ENCODE data around the gene BAHCC1. TPM values are rescaled to one million over a fixed set of nuclear protein-coding genes. Genes with fewer than 3 reads are reported as not detected.

Gene BAHCC1
- total RNA-seq, 1 experiment from 2014 or later = 29.8 TPM

DNA sequence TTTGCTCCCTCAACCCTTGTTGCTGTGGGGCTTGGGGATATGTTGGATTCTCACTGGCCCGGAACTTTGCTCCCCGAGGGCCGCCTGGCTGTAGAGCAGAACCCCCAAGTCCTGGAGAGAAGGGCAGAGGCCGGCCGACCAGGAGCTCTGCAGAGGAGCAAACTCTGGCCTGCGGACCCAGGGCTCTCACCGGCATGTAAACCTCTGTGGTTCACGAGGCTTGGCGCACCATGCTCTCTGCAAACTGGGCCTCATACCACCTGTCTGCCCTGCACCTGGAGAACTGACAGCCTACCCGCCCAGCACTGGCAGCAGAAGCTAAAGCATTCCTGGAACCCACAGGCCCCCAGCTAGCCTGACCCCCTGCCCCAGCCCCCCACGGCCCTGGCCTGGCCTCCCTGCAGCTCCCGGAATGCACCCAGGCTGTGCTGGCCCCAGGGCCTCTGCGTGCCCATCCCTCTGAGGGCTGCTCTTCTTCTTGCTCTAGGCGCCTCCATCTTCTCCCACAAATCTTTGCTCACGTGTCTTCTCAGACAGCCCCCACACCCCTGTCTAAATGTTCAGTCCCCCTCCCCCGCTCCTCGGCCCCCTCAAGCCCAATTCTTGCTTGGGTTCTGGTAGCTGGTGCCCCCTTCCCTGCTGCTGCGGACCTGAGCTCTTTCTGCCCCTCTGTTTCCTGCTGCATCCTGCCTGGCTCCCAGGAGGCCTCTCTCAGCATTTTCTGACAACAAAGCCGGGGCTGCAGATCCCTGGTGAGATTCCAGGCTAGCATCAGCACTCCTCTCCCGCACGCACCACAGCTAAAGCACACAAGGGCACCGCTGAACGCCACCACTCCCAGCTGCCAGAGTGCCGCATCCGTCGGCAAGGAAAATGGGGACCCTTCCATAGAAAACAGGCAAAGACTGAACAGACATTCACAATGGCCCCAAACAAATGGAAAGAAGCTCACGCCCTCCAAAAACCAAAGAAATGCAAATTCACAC, 94.0 kb downstream of the BAHCC1 start:
- H3K4me3 Mint-ChIP-seq = peak overlapping the region; percentile 43
- TF ChIP-seq, protein P1, sequence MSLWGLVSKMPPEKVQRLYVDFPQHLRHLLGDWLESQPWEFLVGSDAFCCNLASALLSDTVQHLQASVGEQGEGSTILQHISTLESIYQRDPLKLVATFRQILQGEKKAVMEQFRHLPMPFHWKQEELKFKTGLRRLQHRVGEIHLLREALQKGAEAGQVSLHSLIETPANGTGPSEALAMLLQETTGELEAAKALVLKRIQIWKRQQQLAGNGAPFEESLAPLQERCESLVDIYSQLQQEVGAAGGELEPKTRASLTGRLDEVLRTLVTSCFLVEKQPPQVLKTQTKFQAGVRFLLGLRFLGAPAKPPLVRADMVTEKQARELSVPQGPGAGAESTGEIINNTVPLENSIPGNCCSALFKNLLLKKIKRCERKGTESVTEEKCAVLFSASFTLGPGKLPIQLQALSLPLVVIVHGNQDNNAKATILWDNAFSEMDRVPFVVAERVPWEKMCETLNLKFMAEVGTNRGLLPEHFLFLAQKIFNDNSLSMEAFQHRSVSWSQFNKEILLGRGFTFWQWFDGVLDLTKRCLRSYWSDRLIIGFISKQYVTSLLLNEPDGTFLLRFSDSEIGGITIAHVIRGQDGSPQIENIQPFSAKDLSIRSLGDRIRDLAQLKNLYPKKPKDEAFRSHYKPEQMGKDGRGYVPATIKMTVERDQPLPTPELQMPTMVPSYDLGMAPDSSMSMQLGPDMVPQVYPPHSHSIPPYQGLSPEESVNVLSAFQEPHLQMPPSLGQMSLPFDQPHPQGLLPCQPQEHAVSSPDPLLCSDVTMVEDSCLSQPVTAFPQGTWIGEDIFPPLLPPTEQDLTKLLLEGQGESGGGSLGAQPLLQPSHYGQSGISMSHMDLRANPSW (CRISPR knock-in tag; conservative IDR thresholded peaks at IDR 0.05; ENCODE audit: low read depth) = no peak
- peak; percentile 54; the same call in 1 of the 2 replicates for TF ChIP-seq ZNF423 (CRISPR knock-in tag; IDR thresholded peaks at IDR 0.05)
- no peak for TF ChIP-seq SOX15 (CRISPR knock-in tag; IDR thresholded peaks at IDR 0.05)
- TF ChIP-seq, protein P2, sequence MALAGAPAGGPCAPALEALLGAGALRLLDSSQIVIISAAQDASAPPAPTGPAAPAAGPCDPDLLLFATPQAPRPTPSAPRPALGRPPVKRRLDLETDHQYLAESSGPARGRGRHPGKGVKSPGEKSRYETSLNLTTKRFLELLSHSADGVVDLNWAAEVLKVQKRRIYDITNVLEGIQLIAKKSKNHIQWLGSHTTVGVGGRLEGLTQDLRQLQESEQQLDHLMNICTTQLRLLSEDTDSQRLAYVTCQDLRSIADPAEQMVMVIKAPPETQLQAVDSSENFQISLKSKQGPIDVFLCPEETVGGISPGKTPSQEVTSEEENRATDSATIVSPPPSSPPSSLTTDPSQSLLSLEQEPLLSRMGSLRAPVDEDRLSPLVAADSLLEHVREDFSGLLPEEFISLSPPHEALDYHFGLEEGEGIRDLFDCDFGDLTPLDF (CRISPR knock-in tag; IDR thresholded peaks at IDR 0.05) = no peak
- H3K4me1 Mint-ChIP-seq = peaks cover 33% of the 10 kb centered on the region
- ATAC-seq (peak; percentile 22), DNase-seq (ENCODE audit: low spot score) (no peak)
- no peaks in the 10 kb centered on the region for H3K36me3 Mint-ChIP-seq
- H3K9me3 Mint-ChIP-seq = no peaks in the 10 kb centered on the region
- H3K27me3 Mint-ChIP-seq (ENCODE audit: low read depth) = peaks cover 54% of the 10 kb centered on the region
- peak overlapping the region; percentile 77 for H3K27ac Mint-ChIP-seq
- ChIA-PET CTCF (interaction anchor here (0.5 to 1.8 kb wide), 13 partner anchors 15 to 316 kb away, joined by 3 to 10 read pairs (median 4); partner anchors contain the start of gene BAHCC1), POLR2A (interaction anchor here (0.6 to 4.1 kb wide), 6 partner anchors 13 to 95 kb away, joined by 3 to 38 read pairs (median 4); partner anchors contain the start of gene ACTG1)

DNA sequence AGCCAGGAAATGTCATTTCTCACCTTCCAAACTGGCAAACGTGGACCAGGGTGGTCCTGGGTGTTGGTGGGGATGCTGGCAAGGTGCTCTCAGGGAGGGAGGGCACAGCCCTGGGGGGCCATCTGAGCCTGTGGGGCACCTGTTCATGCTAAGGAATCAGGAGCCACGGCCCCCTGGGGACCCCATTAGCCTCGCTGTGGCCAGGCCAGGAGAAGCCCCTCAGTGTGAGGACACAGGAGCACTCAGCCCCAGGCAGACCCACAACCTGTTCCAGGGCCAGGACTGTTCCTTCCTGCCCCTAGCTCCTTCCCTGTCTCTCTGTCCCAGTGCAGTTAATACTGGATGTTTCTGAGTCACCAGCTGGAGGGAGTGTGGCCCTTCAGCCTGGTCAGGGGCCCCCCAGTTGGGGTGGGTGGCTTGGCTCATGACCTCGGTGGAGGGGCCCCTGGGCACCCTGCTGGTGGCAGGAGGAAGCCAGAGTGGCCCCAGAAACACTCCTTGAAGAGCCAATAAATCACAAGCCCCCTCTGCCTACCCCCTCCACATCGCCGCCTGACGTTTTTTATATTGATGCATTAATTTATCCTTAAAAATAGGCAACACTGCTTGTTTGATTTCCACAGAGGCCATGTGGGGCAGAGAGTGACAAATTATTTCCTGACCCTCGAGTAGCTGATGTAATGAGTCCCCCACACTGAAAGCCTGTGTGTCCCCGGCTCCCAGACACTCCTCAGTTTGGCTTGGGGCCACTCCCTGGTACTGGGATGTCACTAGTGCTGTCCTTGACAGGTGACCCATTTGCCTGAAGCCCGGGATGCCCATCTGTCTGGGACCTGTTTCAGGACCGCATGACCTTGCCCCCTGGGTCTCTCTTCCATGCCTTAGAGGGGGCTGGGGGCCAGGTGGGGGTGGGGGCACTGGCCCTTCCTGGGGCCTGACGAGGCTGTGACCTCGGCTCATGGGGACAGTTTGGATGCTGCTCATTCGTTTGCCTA, 95.0 kb downstream of the BAHCC1 start:
- peak; percentile 5; the same call in 1 of the 2 replicates for ATAC-seq
- H3K36me3 Mint-ChIP-seq = no peaks in the 10 kb centered on the region
- no peak for DNase-seq (ENCODE audit: low spot score)
- H3K4me1 Mint-ChIP-seq = peaks cover 35% of the 10 kb centered on the region
- H3K9me3 Mint-ChIP-seq = no peaks in the 10 kb centered on the region
- CTCF ChIA-PET = interaction anchor here (0.5 to 1.8 kb wide), 10 partner anchors 14 to 238 kb away, joined by 3 to 10 read pairs (median 4); no protein-coding TSS in a partner anchor
- TF ChIP-seq ELF4 (CRISPR knock-in tag; IDR thresholded peaks at IDR 0.05; ENCODE audit: low read depth) = no peak
- TF ChIP-seq SOX15 (CRISPR knock-in tag; IDR thresholded peaks at IDR 0.05) = no peak
- TF ChIP-seq, protein P3, sequence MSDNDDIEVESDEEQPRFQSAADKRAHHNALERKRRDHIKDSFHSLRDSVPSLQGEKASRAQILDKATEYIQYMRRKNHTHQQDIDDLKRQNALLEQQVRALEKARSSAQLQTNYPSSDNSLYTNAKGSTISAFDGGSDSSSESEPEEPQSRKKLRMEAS (CRISPR knock-in tag; IDR thresholded peaks at IDR 0.05) = peak; percentile 33; the same call in 1 of the 2 replicates
- no peak for TF ChIP-seq IRF2 (CRISPR knock-in tag; IDR thresholded peaks at IDR 0.05; ENCODE audit: borderline replicate concordance, low read depth)
- TF ChIP-seq CREM (CRISPR knock-in tag; IDR thresholded peaks at IDR 0.05) = no peak
- TF ChIP-seq ZNF416 (CRISPR knock-in tag; IDR thresholded peaks at IDR 0.05) = no peak
- no peak for TF ChIP-seq TCF7 (CRISPR knock-in tag; IDR thresholded peaks at IDR 0.05; ENCODE audit: low read depth)
- TF ChIP-seq ZNF423 (CRISPR knock-in tag; IDR thresholded peaks at IDR 0.05) = no peak
- TF ChIP-seq ZNF317 (CRISPR knock-in tag; IDR thresholded peaks at IDR 0.05; ENCODE audit: borderline replicate concordance, low read depth) = no peak
- 0 out of 2 replicates have a peak, but pooled peaks have one; percentile 12 for TF ChIP-seq FOXP1 (CRISPR knock-in tag; IDR thresholded peaks at IDR 0.05; ENCODE audit: borderline replicate concordance)
- TF ChIP-seq, protein P4, sequence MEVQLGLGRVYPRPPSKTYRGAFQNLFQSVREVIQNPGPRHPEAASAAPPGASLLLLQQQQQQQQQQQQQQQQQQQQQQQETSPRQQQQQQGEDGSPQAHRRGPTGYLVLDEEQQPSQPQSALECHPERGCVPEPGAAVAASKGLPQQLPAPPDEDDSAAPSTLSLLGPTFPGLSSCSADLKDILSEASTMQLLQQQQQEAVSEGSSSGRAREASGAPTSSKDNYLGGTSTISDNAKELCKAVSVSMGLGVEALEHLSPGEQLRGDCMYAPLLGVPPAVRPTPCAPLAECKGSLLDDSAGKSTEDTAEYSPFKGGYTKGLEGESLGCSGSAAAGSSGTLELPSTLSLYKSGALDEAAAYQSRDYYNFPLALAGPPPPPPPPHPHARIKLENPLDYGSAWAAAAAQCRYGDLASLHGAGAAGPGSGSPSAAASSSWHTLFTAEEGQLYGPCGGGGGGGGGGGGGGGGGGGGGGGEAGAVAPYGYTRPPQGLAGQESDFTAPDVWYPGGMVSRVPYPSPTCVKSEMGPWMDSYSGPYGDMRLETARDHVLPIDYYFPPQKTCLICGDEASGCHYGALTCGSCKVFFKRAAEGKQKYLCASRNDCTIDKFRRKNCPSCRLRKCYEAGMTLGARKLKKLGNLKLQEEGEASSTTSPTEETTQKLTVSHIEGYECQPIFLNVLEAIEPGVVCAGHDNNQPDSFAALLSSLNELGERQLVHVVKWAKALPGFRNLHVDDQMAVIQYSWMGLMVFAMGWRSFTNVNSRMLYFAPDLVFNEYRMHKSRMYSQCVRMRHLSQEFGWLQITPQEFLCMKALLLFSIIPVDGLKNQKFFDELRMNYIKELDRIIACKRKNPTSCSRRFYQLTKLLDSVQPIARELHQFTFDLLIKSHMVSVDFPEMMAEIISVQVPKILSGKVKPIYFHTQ (CRISPR knock-in tag; IDR thresholded peaks at IDR 0.05) = no peak
- no peak for TF ChIP-seq NFYB (CRISPR knock-in tag; conservative IDR thresholded peaks at IDR 0.05; ENCODE audit: low read depth)
- TF ChIP-seq TEAD1 (CRISPR knock-in tag; IDR thresholded peaks at IDR 0.05) = no peak
- no peak for TF ChIP-seq NFATC4 (CRISPR knock-in tag; IDR thresholded peaks at IDR 0.05)
- 0 out of 2 replicates have a peak, but pooled peaks have one; percentile 37 for TF ChIP-seq TP53 (CRISPR knock-in tag; IDR thresholded peaks at IDR 0.05)
- peaks cover 62% of the 10 kb centered on the region for H3K27me3 Mint-ChIP-seq (ENCODE audit: low read depth)
- POLR2A ChIA-PET = interaction anchor here (1.1 to 4.1 kb wide), 4 partner anchors 12 to 25 kb away, joined by 3 to 38 read pairs (median 8); partner anchors contain the start of gene ACTG1
- H3K4me3 Mint-ChIP-seq = peak overlapping the region; percentile 43
- H3K27ac Mint-ChIP-seq = peak overlapping the region; percentile 77; the same call in 1 of the 2 replicates
